GM12878 (cell line): ENCODE data around the gene KLHL26.

Source experiments
- CEBPZ ChIP-seq: fragments of 150-350 bp; IDR thresholded peaks from 2 replicates; pipeline ENCODE4 v1.6.1; 2016; ENCODE audit warnings: low read depth, low read length
- CTCF ChIP-seq, 3 experiments: IDR thresholded peaks in 2 of 3; conservative IDR thresholded peaks in 1 of 3; 2 replicates each; pipeline ENCODE4 v1.5.1; 2011; ENCODE audit warnings: low read depth in 3 of 3, low read length in 3 of 3, mild to moderate bottlenecking in 3 of 3, control low read depth in 2 of 3, moderate library complexity in 2 of 3, inconsistent platforms in 1 of 3, mixed read lengths in 1 of 3; ENCODE audit not compliant: control insufficient read depth in 2 of 3, insufficient read depth in 1 of 3; ENCODE audit errors: extremely low read depth in 1 of 3
- HDGF ChIP-seq: fragments of 450-650 bp; IDR thresholded peaks from 2 replicates; pipeline ENCODE4 v1.6.1; 2016; ENCODE audit warnings: antibody characterized with exemption
- POLR2AphosphoS5 ChIP-seq: IDR thresholded peaks from 2 replicates; pipeline ENCODE4 v1.6.1; 2011; ENCODE audit warnings: mild to moderate bottlenecking, low read length, inconsistent platforms
- REST ChIP-seq: IDR thresholded peaks from 2 replicates; pipeline ENCODE4 v1.6.1; 2012; ENCODE audit warnings: mild to moderate bottlenecking, low read depth, low read length
- SP1 ChIP-seq: IDR thresholded peaks from one replicate; pipeline ENCODE4 v1.6.1; 2011; ENCODE audit warnings: low read depth, low read length
- ZBTB40 ChIP-seq: fragments of 450-650 bp; IDR thresholded peaks from 2 replicates; pipeline ENCODE4 v1.6.1; 2016; ENCODE audit warnings: mild to moderate bottlenecking, moderate library complexity, borderline replicate concordance
- ZSCAN29 ChIP-seq: fragments of 450-650 bp; IDR thresholded peaks from 2 replicates; pipeline ENCODE4 v1.6.1; 2017; ENCODE audit warnings: mild to moderate bottlenecking, moderate library complexity
- TF ChIP-seq, protein P1 (sequence below): fragments of 450-650 bp; IDR thresholded peaks from 2 replicates; pipeline ENCODE4 v1.6.1; 2017; ENCODE audit warnings: mild to moderate bottlenecking, moderate library complexity
- TF ChIP-seq, protein P2 (sequence below): IDR thresholded peaks from 2 replicates; pipeline ENCODE4 v1.6.1; 2011; ENCODE audit warnings: low read depth, low read length, improper control_type of control experiment, borderline replicate concordance

- TF ChIP-seq CTCF (IDR thresholded peaks at IDR 0.05 in 2 of 3, conservative IDR thresholded peaks at IDR 0.05 in 1 of 3; ENCODE audit: control insufficient read depth in 2 of 3, extremely low read depth in 1 of 3, insufficient read depth in 1 of 3, low read depth in 3 of 3, low read length in 3 of 3): no peak
- TF ChIP-seq POLR2AphosphoS5: no peak
- no peak for TF ChIP-seq CEBPZ
- TF ChIP-seq, protein P1, sequence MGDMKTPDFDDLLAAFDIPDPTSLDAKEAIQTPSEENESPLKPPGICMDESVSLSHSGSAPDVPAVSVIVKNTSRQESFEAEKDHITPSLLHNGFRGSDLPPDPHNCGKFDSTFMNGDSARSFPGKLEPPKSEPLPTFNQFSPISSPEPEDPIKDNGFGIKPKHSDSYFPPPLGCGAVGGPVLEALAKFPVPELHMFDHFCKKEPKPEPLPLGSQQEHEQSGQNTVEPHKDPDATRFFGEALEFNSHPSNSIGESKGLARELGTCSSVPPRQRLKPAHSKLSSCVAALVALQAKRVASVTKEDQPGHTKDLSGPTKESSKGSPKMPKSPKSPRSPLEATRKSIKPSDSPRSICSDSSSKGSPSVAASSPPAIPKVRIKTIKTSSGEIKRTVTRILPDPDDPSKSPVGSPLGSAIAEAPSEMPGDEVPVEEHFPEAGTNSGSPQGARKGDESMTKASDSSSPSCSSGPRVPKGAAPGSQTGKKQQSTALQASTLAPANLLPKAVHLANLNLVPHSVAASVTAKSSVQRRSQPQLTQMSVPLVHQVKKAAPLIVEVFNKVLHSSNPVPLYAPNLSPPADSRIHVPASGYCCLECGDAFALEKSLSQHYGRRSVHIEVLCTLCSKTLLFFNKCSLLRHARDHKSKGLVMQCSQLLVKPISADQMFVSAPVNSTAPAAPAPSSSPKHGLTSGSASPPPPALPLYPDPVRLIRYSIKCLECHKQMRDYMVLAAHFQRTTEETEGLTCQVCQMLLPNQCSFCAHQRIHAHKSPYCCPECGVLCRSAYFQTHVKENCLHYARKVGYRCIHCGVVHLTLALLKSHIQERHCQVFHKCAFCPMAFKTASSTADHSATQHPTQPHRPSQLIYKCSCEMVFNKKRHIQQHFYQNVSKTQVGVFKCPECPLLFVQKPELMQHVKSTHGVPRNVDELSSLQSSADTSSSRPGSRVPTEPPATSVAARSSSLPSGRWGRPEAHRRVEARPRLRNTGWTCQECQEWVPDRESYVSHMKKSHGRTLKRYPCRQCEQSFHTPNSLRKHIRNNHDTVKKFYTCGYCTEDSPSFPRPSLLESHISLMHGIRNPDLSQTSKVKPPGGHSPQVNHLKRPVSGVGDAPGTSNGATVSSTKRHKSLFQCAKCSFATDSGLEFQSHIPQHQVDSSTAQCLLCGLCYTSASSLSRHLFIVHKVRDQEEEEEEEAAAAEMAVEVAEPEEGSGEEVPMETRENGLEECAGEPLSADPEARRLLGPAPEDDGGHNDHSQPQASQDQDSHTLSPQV: no peak
- no peak for TF ChIP-seq ZSCAN29
- no peak for TF ChIP-seq REST
- no peak for TF ChIP-seq HDGF
- no peak for TF ChIP-seq ZBTB40
- no peak for TF ChIP-seq SP1
- TF ChIP-seq, protein P2, sequence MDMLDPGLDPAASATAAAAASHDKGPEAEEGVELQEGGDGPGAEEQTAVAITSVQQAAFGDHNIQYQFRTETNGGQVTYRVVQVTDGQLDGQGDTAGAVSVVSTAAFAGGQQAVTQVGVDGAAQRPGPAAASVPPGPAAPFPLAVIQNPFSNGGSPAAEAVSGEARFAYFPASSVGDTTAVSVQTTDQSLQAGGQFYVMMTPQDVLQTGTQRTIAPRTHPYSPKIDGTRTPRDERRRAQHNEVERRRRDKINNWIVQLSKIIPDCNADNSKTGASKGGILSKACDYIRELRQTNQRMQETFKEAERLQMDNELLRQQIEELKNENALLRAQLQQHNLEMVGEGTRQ: no peak
Measured at GRCh38 chr19:18608805-18609716, 27.8 kb upstream of the KLHL26 start.
